Body of pancreas (tissue), 4 donors: ENCODE results near the gene BCL2.

Experiments
- POLR2A ChIP-seq, 3 donors: fragments of 450-650 bp; IDR thresholded peaks; one replicate each; pipeline ENCODE4 v1.6.1; 2016; ENCODE audit warnings: antibody characterized with exemption in 3 of 3, mild to moderate bottlenecking in 2 of 3
- TF ChIP-seq, protein P1 (sequence below), 7 experiments: fragments of 450-650 bp in 4 of 7; fragments of 200-600 bp in 3 of 7; sonication (generic) in 3 of 7; IDR thresholded peaks; one replicate each; pipeline ENCODE4 v1.5.1; 2016 to 2019; ENCODE audit warnings: antibody characterized with exemption in 7 of 7

DNA sequence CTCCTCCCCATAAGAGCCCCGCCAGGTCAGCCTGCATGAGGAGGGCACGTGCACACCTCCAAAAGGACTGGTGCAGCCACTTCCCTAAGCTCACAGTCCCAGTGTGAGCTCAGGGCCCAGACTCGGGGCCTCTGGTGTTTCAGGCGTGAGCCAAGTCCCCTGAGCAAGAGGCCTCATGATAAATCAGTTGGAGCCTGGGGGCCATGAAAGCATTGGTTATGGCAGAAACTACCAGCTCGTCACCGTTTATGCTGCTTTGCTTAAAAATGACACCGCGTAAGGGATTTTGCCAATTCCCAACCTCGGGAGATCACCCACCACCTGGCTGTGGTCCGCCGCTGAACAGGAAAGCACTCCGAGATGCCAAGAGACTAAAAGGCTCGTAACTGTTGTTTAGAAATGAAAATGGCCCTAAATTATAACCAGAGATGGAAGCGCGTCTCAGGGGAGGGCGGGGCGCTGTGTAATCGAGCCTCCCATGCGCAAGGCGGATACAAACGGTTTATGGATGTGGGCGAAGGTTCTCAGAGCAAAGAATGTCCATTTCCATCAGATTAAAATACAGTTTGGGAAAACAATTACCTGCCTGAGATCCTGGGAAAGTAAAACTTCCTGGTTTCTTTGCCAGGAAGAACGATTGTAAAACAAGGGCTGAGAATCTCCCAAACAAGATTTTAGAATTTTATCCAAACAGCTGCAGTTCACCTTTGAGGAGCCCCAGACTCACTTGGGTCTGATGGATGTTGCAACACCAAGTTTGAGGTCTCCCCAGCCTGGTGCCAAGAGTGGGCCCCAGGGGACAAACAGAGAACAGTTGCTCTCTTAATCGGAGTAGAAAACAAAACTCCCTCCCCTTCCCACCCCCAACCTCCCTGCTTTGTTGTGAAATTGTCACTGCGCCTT, 141.4 kb downstream of the BCL2 start:
- TF ChIP-seq, protein P1, sequence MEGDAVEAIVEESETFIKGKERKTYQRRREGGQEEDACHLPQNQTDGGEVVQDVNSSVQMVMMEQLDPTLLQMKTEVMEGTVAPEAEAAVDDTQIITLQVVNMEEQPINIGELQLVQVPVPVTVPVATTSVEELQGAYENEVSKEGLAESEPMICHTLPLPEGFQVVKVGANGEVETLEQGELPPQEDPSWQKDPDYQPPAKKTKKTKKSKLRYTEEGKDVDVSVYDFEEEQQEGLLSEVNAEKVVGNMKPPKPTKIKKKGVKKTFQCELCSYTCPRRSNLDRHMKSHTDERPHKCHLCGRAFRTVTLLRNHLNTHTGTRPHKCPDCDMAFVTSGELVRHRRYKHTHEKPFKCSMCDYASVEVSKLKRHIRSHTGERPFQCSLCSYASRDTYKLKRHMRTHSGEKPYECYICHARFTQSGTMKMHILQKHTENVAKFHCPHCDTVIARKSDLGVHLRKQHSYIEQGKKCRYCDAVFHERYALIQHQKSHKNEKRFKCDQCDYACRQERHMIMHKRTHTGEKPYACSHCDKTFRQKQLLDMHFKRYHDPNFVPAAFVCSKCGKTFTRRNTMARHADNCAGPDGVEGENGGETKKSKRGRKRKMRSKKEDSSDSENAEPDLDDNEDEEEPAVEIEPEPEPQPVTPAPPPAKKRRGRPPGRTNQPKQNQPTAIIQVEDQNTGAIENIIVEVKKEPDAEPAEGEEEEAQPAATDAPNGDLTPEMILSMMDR (IDR thresholded peaks at IDR 0.05): no peak
- TF ChIP-seq POLR2A (IDR thresholded peaks at IDR 0.05): peak in 1 of 3 donors; percentile 16
